ENCODE measurements around the gene C6orf89. TPM values are rescaled to one million over a fixed set of nuclear protein-coding genes. Genes with fewer than 3 reads are reported as not detected.
A peak's percentile ranks its signal among the peaks of the same experiment; 100 is the strongest.
"Not testable (repeated sequence)": the region's sequence is repeated elsewhere in the genome, so short reads cannot be mapped to it uniquely, and the experiment has no call there.

Gene C6orf89
- total RNA-seq, 2 experiments from 2014 or later = 40.0 to 41.1 TPM

DNA sequence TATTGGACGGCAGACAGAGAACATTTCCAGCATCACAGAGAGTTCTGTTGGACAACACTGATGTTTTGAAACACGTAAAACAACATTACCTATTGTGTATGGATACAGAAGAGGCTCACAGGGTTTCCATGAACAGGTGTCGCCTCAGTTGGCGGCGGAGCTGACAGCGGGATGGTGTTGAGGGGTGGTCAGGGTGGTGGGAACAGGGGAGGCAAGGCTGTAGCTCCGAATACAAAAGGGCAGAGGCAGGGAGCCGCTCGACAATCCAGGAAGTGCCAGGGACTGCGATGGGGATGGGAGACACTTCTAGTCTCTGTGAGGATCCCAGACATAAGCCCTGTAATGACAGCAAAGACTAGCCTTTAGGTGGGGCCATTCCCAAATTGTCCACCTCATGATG lies 54.3 kb downstream of the C6orf89 start:
- peaks cover 7% of the 10 kb centered on the region for H3K4me1 Mint-ChIP-seq (ENCODE audit: low read depth)
- H3K4me3 Mint-ChIP-seq = no peak overlapping the region
- no peaks in the 10 kb centered on the region for H3K9me3 Mint-ChIP-seq (ENCODE audit: insufficient read depth)
- H3K36me3 Mint-ChIP-seq (ENCODE audit: low read depth) = no peaks in the 10 kb centered on the region
- no peak overlapping the region for H3K27ac Mint-ChIP-seq
- peaks cover 12% of the 10 kb centered on the region for H3K27me3 Mint-ChIP-seq (ENCODE audit: low read depth)
- DNase-seq (no peak), ATAC-seq (no peak)
- POLR2A ChIA-PET = no interaction called here
- CTCF ChIA-PET = no interaction called here

DNA sequence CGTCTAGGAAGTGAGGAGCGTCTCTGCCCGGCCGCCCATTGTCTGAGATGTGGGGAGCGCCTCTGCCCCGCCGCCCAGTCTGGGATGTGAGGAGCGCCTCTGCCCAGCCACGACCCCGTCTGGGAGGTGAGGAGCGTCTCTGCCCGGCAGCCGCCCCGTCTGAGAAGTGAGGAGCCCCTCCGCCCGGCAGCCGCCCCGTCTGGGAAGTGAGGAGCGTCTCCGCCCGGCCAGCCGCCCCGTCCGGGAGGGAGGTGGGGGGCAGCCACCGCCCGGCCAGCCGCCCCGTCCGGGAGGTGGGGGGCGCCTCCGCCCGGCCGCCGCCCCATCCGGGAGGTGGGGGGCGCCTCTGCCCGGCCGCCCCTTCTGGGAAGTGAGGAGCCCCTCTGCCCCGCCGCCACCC lies 55.8 kb downstream of the C6orf89 start:
- H3K27ac Mint-ChIP-seq; H3K9me3 Mint-ChIP-seq (ENCODE audit: insufficient read depth); H3K4me3 Mint-ChIP-seq; POLR2A ChIA-PET; ATAC-seq; H3K36me3 Mint-ChIP-seq (ENCODE audit: low read depth); CTCF ChIA-PET; H3K4me1 Mint-ChIP-seq (ENCODE audit: low read depth); DNase-seq: not testable (repeated sequence)
- peaks cover 12% of the 10 kb centered on the region for H3K27me3 Mint-ChIP-seq (ENCODE audit: low read depth)

DNA sequence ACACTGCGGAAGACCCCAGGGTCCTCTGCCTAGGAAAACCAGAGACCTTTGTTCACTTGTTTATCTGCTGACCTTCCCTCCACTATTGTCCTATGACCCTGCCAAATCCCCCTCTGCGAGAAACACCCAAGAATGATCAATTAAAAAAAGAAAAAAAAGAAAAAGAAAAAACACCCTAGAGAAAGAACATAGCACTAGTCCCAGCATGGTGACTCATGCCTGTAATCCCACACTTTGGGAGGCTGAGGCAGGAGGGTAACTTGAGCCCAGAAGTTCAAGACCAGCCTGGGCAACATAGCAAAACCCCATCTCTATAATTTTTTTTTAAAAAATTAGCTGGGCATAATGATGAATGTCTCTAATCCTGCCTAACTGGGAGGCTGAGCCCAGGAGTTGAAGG lies 56.6 kb downstream of the C6orf89 start:
- Mint-ChIP-seq H3K4me1 (ENCODE audit: low read depth) (peaks cover 12% of the 10 kb centered on the region), H3K27me3 (ENCODE audit: low read depth) (peaks cover 12% of the 10 kb centered on the region)
- ATAC-seq; H3K36me3 Mint-ChIP-seq (ENCODE audit: low read depth); CTCF ChIA-PET; POLR2A ChIA-PET; DNase-seq; H3K9me3 Mint-ChIP-seq (ENCODE audit: insufficient read depth); H3K27ac Mint-ChIP-seq; H3K4me3 Mint-ChIP-seq: not testable (repeated sequence)

DNA sequence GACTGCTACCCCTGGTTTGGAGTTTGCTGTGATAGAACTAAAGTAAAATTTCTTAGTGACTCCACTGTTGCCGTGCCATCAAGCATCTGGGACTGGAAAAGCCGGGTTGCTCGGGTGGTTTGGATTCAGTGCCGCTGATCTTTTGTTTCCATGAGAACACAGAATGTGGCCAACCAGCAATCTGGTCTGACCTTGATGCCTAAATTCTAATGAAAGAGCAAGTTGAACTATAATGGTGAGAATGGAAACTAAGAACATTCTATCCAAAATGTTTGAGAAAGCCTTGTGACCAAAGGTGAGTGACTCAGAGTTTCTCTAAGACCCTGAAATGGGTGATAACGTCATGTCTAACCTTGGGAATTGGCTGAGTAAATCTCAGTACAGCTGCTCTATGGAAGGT lies 58.9 kb downstream of the C6orf89 start:
- Mint-ChIP-seq H3K4me3 (no peak overlapping the region), H3K4me1 (ENCODE audit: low read depth) (peaks cover 32% of the 10 kb centered on the region), H3K9me3 (ENCODE audit: insufficient read depth) (no peaks in the 10 kb centered on the region), H3K27me3 (ENCODE audit: low read depth) (peaks cover 15% of the 10 kb centered on the region), H3K36me3 (ENCODE audit: low read depth) (no peaks in the 10 kb centered on the region), H3K27ac (no peak overlapping the region)
- CTCF ChIA-PET = no interaction called here
- ATAC-seq (no peak), DNase-seq (no peak)
- POLR2A ChIA-PET = no interaction called here

DNA sequence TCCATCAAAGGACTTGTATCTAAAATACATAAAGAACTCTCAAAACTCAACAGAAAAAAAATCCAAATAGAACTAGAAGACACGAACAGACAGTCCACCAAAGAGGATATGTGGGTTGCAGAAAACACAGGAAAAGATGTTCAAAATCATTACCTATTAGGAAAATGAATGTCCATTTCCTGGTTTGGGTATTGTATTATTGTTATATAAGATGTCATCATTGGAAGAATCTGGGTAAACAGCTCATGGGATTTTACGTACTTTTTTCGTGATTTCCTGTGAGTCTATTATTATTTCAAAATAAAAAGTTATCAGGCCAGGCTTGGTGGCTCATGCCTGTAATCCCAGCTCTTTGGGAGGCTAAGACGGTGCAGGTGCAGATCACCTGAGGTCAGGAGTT lies 59.5 kb downstream of the C6orf89 start:
- peaks cover 37% of the 10 kb centered on the region for H3K4me1 Mint-ChIP-seq (ENCODE audit: low read depth)
- peaks cover 17% of the 10 kb centered on the region for H3K27me3 Mint-ChIP-seq (ENCODE audit: low read depth)
- H3K4me3 Mint-ChIP-seq = no peak overlapping the region
- no peaks in the 10 kb centered on the region for H3K36me3 Mint-ChIP-seq (ENCODE audit: low read depth)
- H3K9me3 Mint-ChIP-seq (ENCODE audit: insufficient read depth) = no peaks in the 10 kb centered on the region
- no peak for DNase-seq
- H3K27ac Mint-ChIP-seq = no peak overlapping the region
- POLR2A ChIA-PET = no interaction called here
- ATAC-seq = no peak
- CTCF ChIA-PET = no interaction called here

DNA sequence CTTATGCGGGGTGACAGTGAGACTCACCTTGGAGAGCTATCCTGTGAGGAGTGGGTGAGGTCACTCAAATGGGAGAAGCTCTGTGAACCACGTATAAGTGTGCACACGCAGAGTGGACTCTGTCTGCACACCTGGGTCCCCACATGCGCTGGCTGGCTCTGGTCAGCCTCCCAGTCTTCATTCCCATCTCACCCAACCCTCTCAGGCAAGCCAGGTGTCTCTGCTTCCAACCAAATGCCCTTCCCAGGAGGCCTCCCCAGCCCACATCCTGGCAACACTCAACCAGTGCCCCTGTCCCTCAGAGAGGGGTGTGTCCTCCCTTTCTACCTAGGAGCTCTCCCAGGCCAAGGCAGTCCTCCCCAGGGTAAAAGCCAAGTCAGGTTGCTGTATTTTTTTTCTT lies 60.8 kb downstream of the C6orf89 start:
- POLR2A ChIA-PET = interaction anchor here (1.7 to 1.9 kb wide), 2 partner anchors 9 to 19 kb away, joined by 3 to 4 read pairs; no protein-coding TSS in a partner anchor
- Mint-ChIP-seq H3K4me3 (no peak overlapping the region), H3K36me3 (ENCODE audit: low read depth) (no peaks in the 10 kb centered on the region), H3K27ac (no peak overlapping the region), H3K9me3 (ENCODE audit: insufficient read depth) (no peaks in the 10 kb centered on the region), H3K4me1 (ENCODE audit: low read depth) (peaks cover 37% of the 10 kb centered on the region), H3K27me3 (ENCODE audit: low read depth) (peaks cover 21% of the 10 kb centered on the region)
- CTCF ChIA-PET = interaction anchor here (2.4 kb wide), 1 partner anchor 71 kb away, joined by 7 read pairs; no protein-coding TSS in a partner anchor
- no peak for ATAC-seq
- no peak for DNase-seq

DNA sequence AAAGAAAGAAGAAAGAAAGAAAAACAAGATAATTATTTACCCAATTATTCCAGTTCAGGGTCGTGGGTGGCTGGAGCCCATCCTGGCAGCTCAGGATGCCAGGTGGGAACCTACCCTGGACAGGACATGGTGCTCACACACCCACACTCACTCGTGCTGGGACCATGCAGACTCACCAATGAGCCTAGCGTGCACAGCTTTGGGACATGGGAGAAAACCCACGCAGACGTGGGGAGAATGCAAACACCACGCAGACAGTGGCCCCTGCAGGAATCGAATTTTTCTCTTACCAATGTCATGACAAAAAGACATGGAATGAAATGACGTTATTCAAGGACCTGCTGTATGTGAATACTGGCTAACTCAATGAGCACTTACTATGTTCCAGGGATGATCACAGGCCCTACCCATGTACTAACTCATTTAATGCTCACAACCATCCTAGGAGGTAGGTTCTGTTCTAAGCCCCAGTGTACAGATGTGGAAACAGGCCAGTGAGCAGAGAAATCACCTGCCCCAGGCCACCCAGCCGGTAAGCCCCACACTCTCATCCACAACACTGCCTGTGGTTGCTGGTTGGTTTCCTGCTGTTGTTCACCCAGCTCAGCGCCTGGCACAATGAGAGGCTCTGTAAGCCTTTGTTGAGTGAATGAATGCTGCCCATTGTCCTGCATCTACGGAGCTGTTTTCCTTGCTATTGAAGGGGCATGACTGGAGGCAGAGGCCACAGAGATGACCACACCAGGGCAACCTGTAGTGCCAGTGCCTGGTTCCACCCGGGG lies 62.0 kb downstream of the C6orf89 start:
- H3K27me3 Mint-ChIP-seq (ENCODE audit: low read depth) = peaks cover 19% of the 10 kb centered on the region
- CTCF ChIA-PET = interaction anchor here (0.6 to 2.4 kb wide), 9 partner anchors 9 to 165 kb away, joined by 3 to 14 read pairs (median 3); partner anchors contain the start of gene C6orf89
- no peak overlapping the region for H3K4me3 Mint-ChIP-seq
- peaks cover 37% of the 10 kb centered on the region for H3K4me1 Mint-ChIP-seq (ENCODE audit: low read depth)
- H3K27ac Mint-ChIP-seq = peak overlapping the region; percentile 52
- ATAC-seq = peak; percentile 96
- POLR2A ChIA-PET = interaction anchor here (0.6 to 1.9 kb wide), 3 partner anchors 8 to 23 kb away, joined by 3 to 4 read pairs (median 3); no protein-coding TSS in a partner anchor
- H3K9me3 Mint-ChIP-seq (ENCODE audit: insufficient read depth) = no peaks in the 10 kb centered on the region
- peak; percentile 70 for DNase-seq
- H3K36me3 Mint-ChIP-seq (ENCODE audit: low read depth) = no peaks in the 10 kb centered on the region

DNA sequence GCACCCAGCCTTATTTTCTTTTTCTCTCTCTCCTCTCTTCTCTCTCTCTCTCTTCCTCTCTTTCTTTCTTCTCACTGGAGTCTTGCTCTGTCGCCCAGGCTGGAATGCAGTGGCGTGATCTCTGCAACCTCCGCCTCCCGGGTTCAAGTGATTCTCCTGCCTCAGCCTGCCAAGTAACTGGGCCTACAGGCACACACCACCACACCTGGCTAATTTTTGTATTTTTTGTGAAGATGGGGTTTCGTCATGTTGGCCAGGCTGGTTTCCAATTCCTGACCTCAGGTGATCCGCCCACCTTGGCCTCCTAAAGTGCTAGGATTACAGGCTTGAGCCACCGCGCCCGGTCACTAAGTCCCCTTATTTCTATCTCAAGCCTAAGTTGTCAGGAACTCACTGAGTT lies 63.3 kb downstream of the C6orf89 start:
- H3K9me3 Mint-ChIP-seq (ENCODE audit: insufficient read depth); H3K36me3 Mint-ChIP-seq (ENCODE audit: low read depth); H3K27ac Mint-ChIP-seq; ATAC-seq; H3K4me3 Mint-ChIP-seq; POLR2A ChIA-PET; DNase-seq: not testable (repeated sequence)
- Mint-ChIP-seq H3K27me3 (ENCODE audit: low read depth) (peaks cover 18% of the 10 kb centered on the region), H3K4me1 (ENCODE audit: low read depth) (peaks cover 44% of the 10 kb centered on the region)
- CTCF ChIA-PET = interaction anchor here (1.3 to 2.1 kb wide), 3 partner anchors 64 to 167 kb away, joined by 3 to 14 read pairs (median 4); partner anchors contain the start of gene C6orf89

DNA sequence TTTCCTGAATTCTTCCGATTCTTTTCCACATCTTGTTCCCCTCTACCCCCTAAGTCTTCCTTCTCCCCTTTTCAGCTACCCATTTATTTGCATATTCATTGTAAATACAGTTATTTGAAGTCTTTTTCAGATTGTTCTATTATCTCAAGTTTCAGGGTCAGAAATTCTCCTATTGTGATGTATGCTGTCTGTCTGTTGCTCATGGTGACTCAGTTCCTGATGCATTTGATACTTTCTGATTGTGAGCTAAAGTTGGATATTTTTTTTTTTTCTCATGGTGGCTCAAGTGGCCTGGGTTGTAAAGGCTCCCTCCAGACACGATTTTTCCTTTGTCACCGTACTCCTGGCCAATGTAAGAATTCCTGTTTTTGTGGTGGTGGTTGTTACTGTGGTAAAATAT lies 63.9 kb downstream of the C6orf89 start:
- H3K9me3 Mint-ChIP-seq (ENCODE audit: insufficient read depth) = no peaks in the 10 kb centered on the region
- H3K27me3 Mint-ChIP-seq (ENCODE audit: low read depth) = peaks cover 18% of the 10 kb centered on the region
- no peak for ATAC-seq
- H3K4me1 Mint-ChIP-seq (ENCODE audit: low read depth) = peaks cover 49% of the 10 kb centered on the region
- CTCF ChIA-PET = interaction anchor here (1.3 kb wide), 1 partner anchor 72 kb away, joined by 4 read pairs; no protein-coding TSS in a partner anchor
- no peak for DNase-seq
- H3K4me3 Mint-ChIP-seq = no peak overlapping the region
- H3K36me3 Mint-ChIP-seq (ENCODE audit: low read depth) = no peaks in the 10 kb centered on the region
- no peak overlapping the region for H3K27ac Mint-ChIP-seq
- POLR2A ChIA-PET = no interaction called here

DNA sequence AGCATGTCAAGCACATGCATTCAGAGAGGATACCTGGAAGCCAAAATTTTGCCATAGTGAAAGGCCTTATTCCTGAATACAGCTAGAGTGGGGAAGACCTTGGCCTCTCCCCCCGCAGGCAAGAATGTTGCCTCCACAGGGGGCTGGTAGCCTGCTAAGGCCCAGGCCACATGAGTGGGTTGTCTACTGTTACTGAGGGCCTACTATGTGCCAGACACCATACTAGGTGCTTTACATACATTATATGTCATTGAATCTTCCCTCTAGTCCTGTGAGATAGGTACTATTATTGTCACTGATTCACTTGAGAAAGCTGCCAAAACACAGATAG lies 68.1 kb downstream of the C6orf89 start:
- Mint-ChIP-seq H3K4me3 (peak overlapping the region; percentile 10), H3K27ac (no peak overlapping the region), H3K36me3 (ENCODE audit: low read depth) (no peaks in the 10 kb centered on the region), H3K27me3 (ENCODE audit: low read depth) (peaks cover 28% of the 10 kb centered on the region), H3K9me3 (ENCODE audit: insufficient read depth) (no peaks in the 10 kb centered on the region), H3K4me1 (ENCODE audit: low read depth) (peaks cover 46% of the 10 kb centered on the region)
- DNase-seq = no peak
- ATAC-seq = peak; percentile 4
- ChIA-PET POLR2A (interaction anchor here (1.3 to 1.7 kb wide), 2 partner anchors 28 to 32 kb away, joined by 5 to 7 read pairs; partner anchors contain the start of gene MTCH1), CTCF (interaction anchor here (1.1 to 4.9 kb wide), 7 partner anchors 13 to 171 kb away, joined by 3 to 31 read pairs (median 5); partner anchors contain the start of gene C6orf89)

DNA sequence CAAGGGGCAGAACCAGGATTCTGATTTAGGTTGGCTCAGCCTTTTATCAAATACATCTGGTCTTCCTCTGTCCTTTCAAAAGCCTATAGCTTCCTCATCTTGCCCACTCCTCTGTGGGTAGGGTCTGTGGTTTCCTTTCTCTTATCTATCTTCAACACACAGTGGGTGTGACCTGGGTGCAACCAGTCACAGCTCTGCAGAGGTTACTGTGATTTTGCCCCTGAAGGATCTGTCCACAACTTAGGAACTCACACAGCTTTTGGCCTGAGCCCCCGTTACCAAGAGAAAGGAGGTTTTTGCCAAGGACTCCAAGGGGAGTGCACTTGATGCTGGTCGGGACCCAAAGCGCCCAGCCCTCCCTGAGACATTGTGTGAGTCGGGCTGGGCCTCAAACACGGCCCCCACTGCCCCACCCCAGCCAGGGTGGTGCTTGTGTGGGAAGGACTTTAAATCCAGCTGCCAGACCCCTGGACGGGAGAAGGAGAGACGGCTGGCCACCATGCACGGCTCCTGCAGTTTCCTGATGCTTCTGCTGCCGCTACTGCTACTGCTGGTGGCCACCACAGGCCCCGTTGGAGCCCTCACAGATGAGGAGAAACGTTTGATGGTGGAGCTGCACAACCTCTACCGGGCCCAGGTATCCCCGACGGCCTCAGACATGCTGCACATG lies 68.6 kb downstream of the C6orf89 start, which contains the start of gene PI16:
Gene PI16 (plus strand): TSS at position 477 of the 670 bp plus-strand sequence. CDS start 23 bp downstream, at position 500.
- ATAC-seq (peak; percentile 68), DNase-seq (peak; percentile 48)
- POLR2A ChIA-PET = interaction anchor here (1.3 to 1.7 kb wide), 2 partner anchors 28 to 32 kb away, joined by 5 to 7 read pairs; partner anchors contain the start of gene MTCH1
- H3K36me3 Mint-ChIP-seq (ENCODE audit: low read depth) = no peaks in the 10 kb centered on the region
- peaks cover 41% of the 10 kb centered on the region for H3K4me1 Mint-ChIP-seq (ENCODE audit: low read depth)
- no peaks in the 10 kb centered on the region for H3K9me3 Mint-ChIP-seq (ENCODE audit: insufficient read depth)
- CTCF ChIA-PET = interaction anchor here (1.1 to 4.9 kb wide), 8 partner anchors 12 to 172 kb away, joined by 3 to 31 read pairs (median 6); partner anchors contain the start of gene C6orf89
- H3K27ac Mint-ChIP-seq = no peak within 1 kb of the TSS
- peak within 1 kb of the TSS; percentile 10 for H3K4me3 Mint-ChIP-seq
- H3K27me3 Mint-ChIP-seq (ENCODE audit: low read depth) = peaks cover 27% of the 10 kb centered on the region

Data from activated CD8-positive, alpha-beta T cell treated with anti-CD3 and anti-CD28 coated beads, Interleukin-2, amount 10 ng/mL, durations not matched to agents 7 days and 5 days (primary cell).